NCI-H226 (cell line): ENCODE measurements around the gene TMEM151B.

Experiments
- DNase-seq: peaks from one replicate; pipeline ENCODE4 v3.0.0-alpha.2; 2015

The TMEM151B gene

GRCh38 chr6:44285552-44286284 lies 15.5 kb downstream of the TMEM151B start:
- DNase-seq, result no peak

GRCh38 chr6:44286285-44286565 lies 16.0 kb downstream of the TMEM151B start:
- DNase-seq, result no peak

GRCh38 chr6:44286747-44287146 lies 16.5 kb downstream of the TMEM151B start:
- DNase-seq, result no peak

GRCh38 chr6:44289726-44290260 lies 19.5 kb downstream of the TMEM151B start:
- no peak for DNase-seq

GRCh38 chr6:44291841-44292240 lies 21.6 kb downstream of the TMEM151B start:
- DNase-seq, result no peak

GRCh38 chr6:44292661-44293365 lies 22.6 kb downstream of the TMEM151B start:
- DNase-seq, result no peak

GRCh38 chr6:44294832-44295791 lies 24.9 kb downstream of the TMEM151B start:
- no peak for DNase-seq

GRCh38 chr6:44297063-44298038 lies 27.1 kb downstream of the TMEM151B start:
- DNase-seq, result no peak

- DNase-seq, result no peak
Measured at GRCh38 chr6:44298055-44298803, 28.0 kb downstream of the TMEM151B start.

- no peak for DNase-seq
Measured at GRCh38 chr6:44298864-44299263, 28.6 kb downstream of the TMEM151B start.

GRCh38 chr6:44300292-44300823 lies 30.1 kb downstream of the TMEM151B start:
- DNase-seq, result no peak

GRCh38 chr6:44301106-44301505 lies 30.9 kb downstream of the TMEM151B start:
- no peak for DNase-seq

- DNase-seq, result no peak
Measured at GRCh38 chr6:44301782-44302564, 31.7 kb downstream of the TMEM151B start.

- DNase-seq, result no peak
Measured at GRCh38 chr6:44302856-44303255, 32.6 kb downstream of the TMEM151B start.

GRCh38 chr6:44303842-44304241 lies 33.6 kb downstream of the TMEM151B start:
- no peak for DNase-seq

GRCh38 chr6:44304282-44305199 lies 34.3 kb downstream of the TMEM151B start:
- DNase-seq, result no peak

- DNase-seq, result no peak
Measured at GRCh38 chr6:44305200-44305725, 35.0 kb downstream of the TMEM151B start.

- no peak for DNase-seq
Measured at GRCh38 chr6:44306710-44307109, 36.5 kb downstream of the TMEM151B start.

GRCh38 chr6:44307217-44307616 lies 37.0 kb downstream of the TMEM151B start:
- no peak for DNase-seq
